ENCODE results near the gene NCKAP5. TPM values are rescaled to one million over a fixed set of nuclear protein-coding genes. Genes with fewer than 3 reads are reported as not detected.
"Not testable (repeated sequence)": the region's sequence is repeated elsewhere in the genome, so short reads cannot be mapped to it uniquely, and the experiment has no call there.

NCKAP5 gene
- total and polyA plus RNA-seq, 7 donors: 0.03 to 1.2 (median 0.22) TPM

GRCh38 chr2:132715386-132716351 is 852.6 kb downstream of the NCKAP5 start:
- no peaks in the 10 kb centered on the region for H3K36me3 ChIP-seq (ENCODE audit: insufficient read depth in 1 of 2, low read depth in 1 of 2)
- no peaks in the 10 kb centered on the region for H3K4me1 ChIP-seq
- H3K4me3 ChIP-seq: no peak overlapping the region
- WGBS, 3 donors: 21 to 30% (median 21%) methylated on average over 7 of the region's 7 CpGs
- no peaks in the 10 kb centered on the region for H3K9me3 ChIP-seq
- no peak for ATAC-seq
- H3K27ac ChIP-seq: no peak overlapping the region
- intact Hi-C loops (cut with DNase I): no loop called here
- no peaks in the 10 kb centered on the region for H3K27me3 ChIP-seq (ENCODE audit: insufficient read depth in 3 of 3, low read length in 2 of 3)
- no peak for DNase-seq
- no peak for TF ChIP-seq CTCF (IDR thresholded peaks at IDR 0.05)

DNA sequence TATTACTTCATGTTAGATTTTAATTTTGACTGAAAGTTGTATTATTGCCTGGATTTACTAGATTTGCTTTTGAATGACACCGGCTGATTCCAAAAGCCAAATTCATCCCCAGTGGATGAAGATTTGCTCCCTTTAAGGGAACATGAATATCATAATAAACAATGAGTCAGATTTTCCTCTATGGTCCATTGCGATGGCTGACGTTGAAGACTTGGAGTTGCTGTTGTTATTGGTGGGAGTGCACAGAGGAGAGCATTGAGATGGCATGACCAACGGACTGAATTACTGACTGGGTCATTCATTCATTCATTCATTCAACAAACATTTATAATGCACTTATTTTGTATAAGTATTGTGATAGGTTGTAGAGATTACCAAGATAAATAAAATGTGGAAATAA is 864.9 kb downstream of the NCKAP5 start:
- WGBS, 3 donors: 65 to 67% (median 65%) methylated on average over 4 of the region's 4 CpGs
- no peak for TF ChIP-seq CTCF (IDR thresholded peaks at IDR 0.05)
- Histone ChIP-seq H3K4me1 (no peaks in the 10 kb centered on the region), H3K9me3 (no peaks in the 10 kb centered on the region), H3K27me3 (ENCODE audit: insufficient read depth in 3 of 3, low read length in 2 of 3) (no peaks in the 10 kb centered on the region), H3K27ac (no peak overlapping the region), H3K4me3 (no peak overlapping the region), H3K36me3 (ENCODE audit: insufficient read depth in 1 of 2, low read depth in 1 of 2) (no peaks in the 10 kb centered on the region)
- intact Hi-C loops (cut with DNase I): no loop called here
- ATAC-seq (no peak), DNase-seq (no peak)

DNA sequence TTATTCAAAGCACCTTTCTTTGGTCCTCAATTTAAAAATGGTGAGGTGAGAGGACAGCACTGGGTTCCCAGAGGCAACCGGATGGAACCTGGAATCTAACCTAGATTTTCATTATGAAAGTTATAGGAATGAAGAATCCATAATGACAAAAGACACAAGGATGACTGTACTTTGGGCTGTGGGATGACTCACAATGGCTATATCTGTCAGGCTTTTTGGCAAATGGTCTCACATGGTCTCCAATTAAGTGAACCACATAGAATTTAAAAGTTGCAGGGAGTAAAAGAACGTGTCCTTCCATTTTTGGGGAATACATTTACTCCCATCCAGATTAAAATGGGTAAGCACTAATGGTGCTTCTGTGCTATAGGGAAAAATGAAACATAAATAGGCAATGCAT is 866.5 kb downstream of the NCKAP5 start:
- ATAC-seq: no peak
- no peak for DNase-seq
- Histone ChIP-seq H3K27me3 (ENCODE audit: insufficient read depth in 3 of 3, low read length in 2 of 3) (no peaks in the 10 kb centered on the region), H3K4me3 (no peak overlapping the region), H3K4me1 (no peaks in the 10 kb centered on the region), H3K36me3 (ENCODE audit: insufficient read depth in 1 of 2, low read depth in 1 of 2) (no peaks in the 10 kb centered on the region), H3K27ac (no peak overlapping the region), H3K9me3 (no peaks in the 10 kb centered on the region)
- TF ChIP-seq CTCF (IDR thresholded peaks at IDR 0.05): no peak
- 76 to 84% (median 81%) methylated on average over 2 of the region's 2 CpGs for WGBS, 3 donors
- intact Hi-C loops (cut with DNase I): no loop called here

GRCh38 chr2:132699802-132700201 is 868.5 kb downstream of the NCKAP5 start:
- H3K9me3 ChIP-seq; H3K27ac ChIP-seq; H3K36me3 ChIP-seq (ENCODE audit: insufficient read depth in 1 of 2, low read depth in 1 of 2); H3K4me3 ChIP-seq; ATAC-seq; intact Hi-C loops (cut with DNase I); H3K4me1 ChIP-seq; H3K27me3 ChIP-seq (ENCODE audit: insufficient read depth in 3 of 3, low read length in 2 of 3); DNase-seq: not testable (repeated sequence)
- 94 to 100% (median 95%) methylated on average over 1 of the region's 2 CpGs for WGBS, 3 donors

- H3K36me3 ChIP-seq (ENCODE audit: insufficient read depth in 1 of 2, low read depth in 1 of 2); H3K4me1 ChIP-seq; DNase-seq; intact Hi-C loops (cut with DNase I); H3K4me3 ChIP-seq; H3K9me3 ChIP-seq; ATAC-seq; H3K27ac ChIP-seq; H3K27me3 ChIP-seq (ENCODE audit: insufficient read depth in 3 of 3, low read length in 2 of 3): not testable (repeated sequence)
- 77 to 82% (median 81%) methylated on average over 3 of the region's 3 CpGs for WGBS, 3 donors
Observed at GRCh38 chr2:132698347-132698746, 869.9 kb downstream of the NCKAP5 start.
